LNCAP (cell line): ENCODE measurements around the gene NTRK2.

Experiments used
- TF ChIP-seq, protein P1 (sequence below): fragments of 450-650 bp; IDR thresholded peaks from 2 replicates; pipeline ENCODE4 v1.5.1; 2017; ENCODE audit warnings: mild to moderate bottlenecking

NTRK2 gene

DNA sequence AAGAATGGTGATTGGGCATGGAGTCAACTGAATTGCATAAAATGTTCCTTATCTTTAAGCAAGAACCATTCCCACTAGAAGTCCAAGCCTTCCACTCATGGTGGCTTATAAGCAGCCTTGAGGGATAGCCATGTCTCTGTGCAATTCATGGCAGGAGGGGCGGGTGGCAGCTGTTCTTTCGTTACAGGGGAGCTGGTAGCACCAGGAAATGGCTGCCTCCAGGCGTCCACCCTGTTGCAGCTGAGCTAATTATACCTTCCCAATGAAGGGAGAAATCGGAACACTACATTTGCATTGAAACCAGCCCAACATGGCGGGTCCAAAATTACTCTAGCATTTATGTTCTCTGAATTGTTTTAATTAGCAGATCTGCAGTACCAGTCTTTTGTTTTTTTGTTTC is 289.8 kb downstream of the NTRK2 start:
- TF ChIP-seq, protein P1, sequence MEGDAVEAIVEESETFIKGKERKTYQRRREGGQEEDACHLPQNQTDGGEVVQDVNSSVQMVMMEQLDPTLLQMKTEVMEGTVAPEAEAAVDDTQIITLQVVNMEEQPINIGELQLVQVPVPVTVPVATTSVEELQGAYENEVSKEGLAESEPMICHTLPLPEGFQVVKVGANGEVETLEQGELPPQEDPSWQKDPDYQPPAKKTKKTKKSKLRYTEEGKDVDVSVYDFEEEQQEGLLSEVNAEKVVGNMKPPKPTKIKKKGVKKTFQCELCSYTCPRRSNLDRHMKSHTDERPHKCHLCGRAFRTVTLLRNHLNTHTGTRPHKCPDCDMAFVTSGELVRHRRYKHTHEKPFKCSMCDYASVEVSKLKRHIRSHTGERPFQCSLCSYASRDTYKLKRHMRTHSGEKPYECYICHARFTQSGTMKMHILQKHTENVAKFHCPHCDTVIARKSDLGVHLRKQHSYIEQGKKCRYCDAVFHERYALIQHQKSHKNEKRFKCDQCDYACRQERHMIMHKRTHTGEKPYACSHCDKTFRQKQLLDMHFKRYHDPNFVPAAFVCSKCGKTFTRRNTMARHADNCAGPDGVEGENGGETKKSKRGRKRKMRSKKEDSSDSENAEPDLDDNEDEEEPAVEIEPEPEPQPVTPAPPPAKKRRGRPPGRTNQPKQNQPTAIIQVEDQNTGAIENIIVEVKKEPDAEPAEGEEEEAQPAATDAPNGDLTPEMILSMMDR: no peak

DNA sequence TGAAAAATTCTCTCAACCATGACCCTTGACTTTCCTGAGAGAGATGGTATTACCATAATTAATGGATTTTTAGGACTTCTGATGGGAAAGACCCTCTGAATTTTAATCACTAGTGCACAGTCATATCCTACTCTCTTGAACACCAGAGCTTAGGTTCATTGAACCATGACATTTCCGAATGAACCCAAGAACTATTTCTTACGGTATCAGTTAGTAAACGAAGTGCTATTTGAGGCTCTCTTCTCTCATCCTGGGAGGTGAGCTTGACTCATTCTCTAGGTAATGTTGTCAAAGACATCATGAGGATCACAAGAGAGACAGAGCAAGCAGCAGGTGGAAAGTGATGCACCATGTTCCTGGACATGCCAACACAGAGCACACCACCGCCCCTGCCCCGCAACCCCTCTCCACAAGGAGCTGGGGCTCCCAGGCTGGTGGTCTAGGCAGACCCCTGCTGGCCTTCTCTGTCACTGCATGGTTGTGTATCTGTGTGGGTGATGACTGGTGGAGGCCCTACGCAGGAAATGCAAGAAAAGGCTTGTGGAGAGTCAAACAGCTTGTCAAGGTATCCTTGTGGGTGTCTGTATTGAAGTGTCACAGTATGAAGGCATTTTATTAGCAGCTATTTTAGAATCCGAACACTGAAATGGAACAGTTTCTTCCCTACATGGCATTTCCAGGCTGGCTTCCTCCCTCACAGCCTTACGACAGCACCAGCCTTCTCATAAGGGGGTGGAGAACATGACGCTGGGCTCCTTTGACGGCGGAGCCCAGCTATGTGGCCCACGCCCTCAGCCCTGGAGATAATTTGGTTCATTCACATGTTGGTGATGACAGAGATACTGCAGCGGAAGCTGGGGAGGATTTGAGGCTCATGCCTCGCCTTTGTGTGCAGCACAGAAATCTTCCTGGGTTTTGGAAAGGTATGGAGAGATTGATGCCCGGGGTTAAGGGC is 297.6 kb downstream of the NTRK2 start:
- TF ChIP-seq, protein P1: no peak

DNA sequence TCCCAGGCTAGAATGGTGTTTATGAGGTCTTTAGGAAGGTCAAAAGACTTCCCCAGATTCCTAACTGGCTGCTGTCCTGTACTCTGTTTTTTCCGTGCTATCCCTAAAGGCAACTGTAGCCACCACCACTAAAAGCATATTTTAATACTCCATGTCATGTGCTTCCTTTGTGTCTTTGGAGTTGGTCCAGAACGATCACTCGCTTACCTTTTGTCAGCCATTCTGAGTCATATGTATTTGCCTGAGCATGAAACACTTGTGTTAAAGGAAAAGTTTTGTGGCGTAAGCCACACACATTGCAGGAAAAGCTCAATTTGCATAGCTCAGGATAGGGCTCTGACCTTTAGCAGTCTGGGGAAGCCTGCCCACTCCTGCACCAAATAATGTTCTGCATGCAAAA is 299.6 kb downstream of the NTRK2 start:
- TF ChIP-seq, protein P1: no peak

DNA sequence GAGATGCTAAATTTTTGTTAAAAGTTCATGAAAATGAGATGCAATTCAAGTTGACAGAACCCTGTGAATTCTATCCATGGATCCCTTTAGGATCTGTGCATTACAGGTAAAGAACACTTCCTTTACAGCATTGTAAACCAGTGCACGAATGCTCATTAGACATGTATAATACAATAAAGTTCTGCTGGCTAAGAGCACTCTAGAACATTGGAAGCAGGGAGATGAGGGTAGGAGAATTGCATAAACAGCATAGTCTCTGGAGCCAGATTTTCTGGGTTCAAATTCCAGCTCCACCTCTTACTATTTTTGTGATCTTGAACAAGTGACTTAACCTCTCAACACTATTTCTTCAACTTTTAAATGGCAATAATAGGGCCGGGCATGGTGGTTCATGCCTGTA is 300.2 kb downstream of the NTRK2 start:
- TF ChIP-seq, protein P1: no peak

DNA sequence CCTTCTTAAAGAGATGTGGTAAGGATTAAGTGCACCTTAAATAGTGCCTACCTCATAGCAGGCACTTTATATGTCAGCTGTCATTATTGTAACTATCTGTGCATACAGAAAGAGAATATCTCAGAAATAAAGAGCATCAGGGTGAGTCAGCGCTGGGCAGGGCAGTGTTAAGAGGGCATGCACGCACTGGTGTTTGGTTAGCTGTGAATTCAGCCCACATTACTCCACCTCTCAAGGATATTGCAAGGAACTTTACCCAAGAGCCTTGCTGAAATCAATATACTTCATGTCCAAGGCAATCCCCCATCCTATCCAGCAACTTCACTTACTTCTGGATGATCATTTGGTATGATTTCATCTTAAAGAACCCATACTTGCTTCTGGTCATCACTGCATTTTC is 300.9 kb downstream of the NTRK2 start:
- TF ChIP-seq, protein P1: no peak

DNA sequence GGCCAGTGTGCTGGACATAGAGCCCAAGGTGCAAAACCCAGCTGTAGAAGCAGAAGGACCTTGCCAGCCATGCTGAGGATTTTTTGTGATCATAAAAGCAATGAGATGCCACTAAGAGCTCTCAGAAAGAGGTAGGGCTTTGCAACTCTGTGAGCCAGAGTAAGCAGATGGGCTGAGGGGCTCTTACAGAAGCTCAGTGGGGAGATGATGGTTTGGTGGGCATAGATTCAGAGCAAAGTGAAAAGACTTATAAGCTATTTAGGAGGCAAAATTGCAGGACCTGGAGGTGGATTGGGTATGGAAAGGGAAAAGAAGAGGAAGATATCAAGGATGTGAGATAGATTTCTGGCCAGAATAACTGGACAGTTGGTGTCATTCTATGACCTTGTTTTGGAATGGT is 302.0 kb downstream of the NTRK2 start:
- TF ChIP-seq, protein P1: no peak

DNA sequence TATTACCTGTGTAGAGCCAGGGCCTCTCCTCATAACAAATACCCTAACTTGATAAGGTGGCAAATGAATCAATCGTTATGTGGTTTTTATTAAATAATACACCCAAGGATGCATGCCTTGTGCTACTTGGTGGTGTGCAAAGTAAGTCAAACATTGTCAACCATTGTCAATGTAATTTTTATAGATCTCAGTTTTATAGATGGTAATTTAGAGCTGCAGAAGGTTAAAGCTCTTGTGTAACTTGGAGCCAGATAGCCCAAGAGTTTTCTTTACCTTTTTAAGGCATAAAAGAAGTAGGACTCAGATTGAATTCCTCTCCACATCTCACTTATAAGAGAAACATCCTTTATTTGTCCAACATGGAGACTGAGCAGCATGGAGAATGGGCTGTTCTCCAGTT is 304.7 kb downstream of the NTRK2 start:
- TF ChIP-seq, protein P1: no peak
